GM19463 (cell line): ENCODE data around the gene SLC4A5.

Experiments used
- ATAC-seq: cut with Tn5 transposase; IDR thresholded peaks from one replicate; pipeline ENCODE4 v1.9.1; 2021; ENCODE audit warnings: mild to moderate bottlenecking, moderate library complexity; ENCODE audit not compliant: unreplicated experiment

The SLC4A5 gene

DNA sequence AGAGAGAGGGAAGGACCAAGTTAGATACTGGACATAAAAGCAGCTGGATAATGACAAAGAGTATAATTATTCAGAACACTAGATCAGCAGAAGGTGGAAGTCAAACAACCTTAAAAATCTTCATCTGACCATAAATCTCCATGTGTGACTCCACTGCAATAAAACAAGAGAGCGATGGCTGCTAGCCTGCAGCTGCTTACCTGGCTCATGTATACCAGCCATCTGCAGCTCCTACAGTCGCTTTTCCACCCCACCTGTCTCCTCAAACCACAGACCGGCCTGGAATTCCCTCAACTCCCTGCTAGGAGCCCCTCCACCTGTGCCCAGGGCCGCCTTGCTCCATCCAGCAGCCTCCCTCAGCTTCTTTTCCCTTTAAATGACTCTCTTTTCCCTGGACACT lies 64.5 kb downstream of the SLC4A5 start:
- no peak for ATAC-seq

GRCh38 chr2:74278176-74278575 lies 65.0 kb downstream of the SLC4A5 start:
- ATAC-seq, result no peak

DNA sequence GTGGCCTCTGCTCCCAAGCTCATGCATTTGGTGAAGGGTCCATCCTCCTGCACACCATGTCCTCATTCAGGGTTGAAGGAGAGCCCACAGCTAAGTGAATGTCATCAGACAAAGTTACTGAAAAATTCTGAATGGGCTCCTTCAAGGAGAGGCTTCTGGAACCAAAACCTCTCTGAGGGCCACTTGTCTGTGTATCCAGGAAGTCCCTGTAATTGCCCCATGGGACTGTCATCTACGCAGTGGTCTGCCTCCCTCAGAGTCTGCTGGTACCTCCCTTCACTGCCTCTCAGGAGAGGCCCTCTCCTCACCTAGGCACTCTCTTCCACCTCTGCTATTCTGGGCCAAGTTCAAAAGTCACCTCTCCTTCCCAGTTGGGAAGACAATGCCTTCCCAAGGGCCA lies 68.0 kb downstream of the SLC4A5 start:
- no peak for ATAC-seq

- ATAC-seq, result no peak
Observed at GRCh38 chr2:74269667-74270066, 73.5 kb downstream of the SLC4A5 start.

- ATAC-seq, result no peak
Observed at GRCh38 chr2:74267068-74267467, 76.1 kb downstream of the SLC4A5 start.

- no peak for ATAC-seq
Observed at GRCh38 chr2:74264281-74264680, 78.9 kb downstream of the SLC4A5 start.

DNA sequence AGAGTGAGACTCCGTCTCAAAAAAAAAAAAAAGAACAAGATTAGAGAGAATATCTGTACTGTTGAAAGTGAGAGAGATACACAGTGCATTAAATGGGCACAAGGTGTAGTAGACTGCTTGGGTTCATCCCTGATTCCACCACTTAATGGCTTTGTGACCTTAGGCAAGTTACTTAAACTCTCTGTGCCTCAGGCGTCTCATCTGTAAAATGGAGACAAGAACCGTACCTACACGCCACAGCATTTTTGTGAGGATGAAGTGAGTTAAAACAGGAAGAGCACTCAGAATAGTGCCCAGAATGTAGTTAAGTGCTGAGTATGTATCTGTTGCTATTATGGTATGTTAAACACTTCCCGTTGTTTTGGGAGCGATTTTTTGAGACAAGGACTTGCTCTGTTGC lies 80.5 kb downstream of the SLC4A5 start:
- no peak for ATAC-seq

DNA sequence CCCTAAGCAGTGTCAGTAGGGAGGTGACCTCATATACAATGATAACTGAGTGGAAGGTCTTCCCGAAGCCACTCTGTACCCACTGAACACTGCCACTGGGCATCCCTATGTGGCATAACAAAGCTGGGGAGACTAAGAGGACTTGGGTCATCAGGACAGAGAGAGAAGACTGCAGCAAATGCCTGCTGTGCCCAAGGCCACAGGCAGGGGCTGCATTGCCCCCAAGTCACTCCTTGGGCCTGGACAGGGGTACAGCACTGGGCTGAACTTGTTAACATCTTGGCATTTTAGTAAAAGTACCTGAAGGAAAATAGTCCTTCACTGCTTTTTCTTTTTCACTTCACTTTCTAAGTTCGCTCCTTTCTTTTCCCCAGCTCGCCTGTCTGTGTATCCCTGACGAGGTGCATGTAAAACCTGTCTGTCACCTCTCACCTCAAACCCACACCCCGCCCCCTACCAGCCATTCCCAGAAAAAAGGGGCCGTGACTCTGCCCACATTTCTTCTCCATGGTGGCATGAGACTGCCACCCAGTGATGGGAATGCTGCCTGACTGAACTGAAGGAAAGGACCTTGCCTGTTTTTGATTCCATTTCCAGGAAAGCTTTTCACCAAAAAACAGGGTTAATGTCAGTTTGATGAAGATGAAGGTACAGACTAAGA lies 81.9 kb downstream of the SLC4A5 start:
- ATAC-seq, result no peak

DNA sequence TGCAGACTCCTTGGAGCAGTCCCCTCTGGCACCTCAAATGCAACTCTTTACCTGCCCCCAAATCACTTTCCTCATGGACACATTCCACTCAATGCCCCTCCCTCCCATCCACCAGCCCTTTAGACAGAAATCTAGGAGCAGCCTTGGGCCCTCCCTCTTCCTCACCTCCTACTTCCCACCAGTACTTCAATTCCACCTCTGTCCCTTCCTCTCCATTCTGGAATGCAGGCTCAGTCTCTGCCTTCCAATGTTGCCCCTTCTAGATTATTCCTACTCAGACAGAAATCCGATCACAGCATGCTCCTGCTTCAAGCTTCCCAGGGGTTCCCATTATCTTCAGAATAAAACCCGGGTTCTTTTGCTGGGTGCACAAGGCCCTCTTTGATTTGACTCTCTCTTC lies 82.7 kb downstream of the SLC4A5 start:
- ATAC-seq, result no peak

- ATAC-seq, result no peak
Observed at GRCh38 chr2:74259733-74260132, 83.5 kb downstream of the SLC4A5 start.

- no peak for ATAC-seq
Observed at GRCh38 chr2:74259191-74259590, 84.0 kb downstream of the SLC4A5 start.

GRCh38 chr2:74255660-74256213 lies 87.5 kb downstream of the SLC4A5 start:
- ATAC-seq, result no peak

- no peak for ATAC-seq
Observed at GRCh38 chr2:74253971-74254310, 89.3 kb downstream of the SLC4A5 start.

DNA sequence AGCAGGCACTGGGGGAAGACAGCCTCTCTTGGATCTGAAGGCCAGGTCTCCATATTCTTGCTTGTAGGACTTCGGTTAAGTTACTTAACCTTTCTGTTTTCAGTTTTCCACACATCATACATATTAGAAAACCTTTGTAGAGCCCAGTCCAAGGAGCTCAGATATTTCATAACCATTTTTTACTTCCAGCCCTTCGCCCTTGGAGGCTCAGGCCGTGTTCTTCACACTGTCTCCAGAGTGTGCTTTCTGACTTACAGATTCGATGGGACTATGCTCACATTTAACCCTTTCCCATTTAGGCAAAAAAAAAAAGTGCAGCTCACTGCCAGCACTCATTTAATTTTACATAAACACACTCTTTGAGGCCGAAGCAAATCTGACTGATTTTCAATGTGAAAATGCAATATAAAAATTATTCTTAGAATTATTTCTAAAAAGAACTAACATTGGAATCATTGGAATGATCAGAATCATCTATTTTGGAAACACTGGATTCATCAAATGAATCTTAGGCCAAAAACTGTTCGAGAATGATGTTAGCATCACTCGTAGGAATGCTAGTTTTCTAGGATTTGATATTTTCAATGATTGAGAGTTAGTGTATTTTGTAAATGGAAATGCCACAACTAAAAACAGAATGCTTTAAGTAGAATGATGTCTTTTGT lies 89.8 kb downstream of the SLC4A5 start:
- no peak for ATAC-seq

- no peak for ATAC-seq
Observed at GRCh38 chr2:74252862-74253261, 90.4 kb downstream of the SLC4A5 start.

DNA sequence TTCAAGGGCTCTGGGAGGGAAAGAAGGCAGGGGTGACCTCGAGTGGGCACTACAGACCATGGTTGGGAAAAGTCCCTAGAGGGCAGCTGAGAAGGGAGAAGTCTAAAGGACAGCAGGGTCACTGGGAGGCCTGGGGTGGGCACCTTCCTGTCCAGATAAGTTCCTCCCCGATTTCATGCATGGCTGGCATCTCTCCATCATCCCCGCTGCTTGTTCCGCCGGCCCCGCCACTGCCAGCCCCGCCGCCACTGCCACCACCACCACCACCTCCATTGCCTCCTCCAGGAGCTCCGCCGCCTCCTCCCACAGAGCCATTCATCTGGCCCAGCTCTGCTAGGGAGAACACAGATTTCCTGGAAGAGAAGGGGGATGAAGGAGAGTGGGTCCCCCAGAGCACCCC lies 91.2 kb downstream of the SLC4A5 start:
- no peak for ATAC-seq

DNA sequence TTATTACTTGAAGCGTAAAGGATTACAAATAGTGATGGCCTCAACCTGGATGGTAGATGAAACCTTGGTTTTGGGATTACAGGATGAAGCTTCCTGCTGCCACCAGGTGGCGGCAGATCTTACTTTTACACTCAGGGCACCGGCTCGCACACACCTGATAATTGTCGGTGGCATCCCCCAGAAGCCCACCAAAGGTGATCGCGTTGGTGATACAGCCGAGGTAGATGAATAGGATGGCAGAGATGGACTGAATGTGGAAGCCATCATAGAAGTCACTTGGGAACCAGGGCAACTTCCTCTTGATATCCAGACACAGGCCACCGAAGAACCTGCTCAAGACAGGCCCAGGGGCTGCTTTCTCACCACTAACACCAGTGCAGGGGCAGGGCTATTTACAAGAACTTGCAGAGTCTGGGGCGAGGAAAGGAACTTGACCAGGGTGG lies 93.0 kb downstream of the SLC4A5 start:
- ATAC-seq, result no peak

DNA sequence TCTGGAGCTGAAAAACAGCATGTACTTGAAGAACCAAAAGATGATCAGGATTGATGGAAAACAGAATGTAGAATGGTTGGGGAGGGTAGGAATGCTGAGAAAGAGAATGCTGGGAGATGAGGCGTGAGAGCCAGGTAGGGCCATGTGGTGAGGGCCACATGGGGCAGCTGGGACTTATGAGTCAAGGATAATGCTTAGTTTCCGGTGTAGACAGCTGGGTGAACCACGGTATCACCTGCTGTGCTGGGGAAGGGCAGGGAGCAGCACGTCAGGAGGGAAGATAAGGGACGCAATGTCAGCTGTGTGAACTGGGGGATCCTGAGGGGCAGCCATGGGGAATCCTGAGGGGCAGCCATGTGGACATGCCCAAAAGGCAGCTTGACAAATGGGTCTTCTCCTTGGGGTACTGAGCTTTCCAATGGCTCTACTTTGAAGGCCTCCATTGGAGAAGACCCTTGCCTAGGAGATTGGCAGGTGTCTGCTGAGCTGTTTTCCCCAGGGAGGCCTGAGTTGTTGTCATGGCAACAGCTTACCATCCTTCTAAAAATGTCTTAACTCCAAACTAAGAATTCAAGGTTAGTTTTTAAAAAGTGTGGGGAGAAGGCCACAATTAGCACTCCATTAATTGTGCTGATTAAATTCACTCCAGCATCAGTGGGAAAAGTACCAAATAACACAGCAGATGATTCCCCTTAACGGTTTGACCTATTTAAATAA lies 93.7 kb downstream of the SLC4A5 start:
- no peak for ATAC-seq

DNA sequence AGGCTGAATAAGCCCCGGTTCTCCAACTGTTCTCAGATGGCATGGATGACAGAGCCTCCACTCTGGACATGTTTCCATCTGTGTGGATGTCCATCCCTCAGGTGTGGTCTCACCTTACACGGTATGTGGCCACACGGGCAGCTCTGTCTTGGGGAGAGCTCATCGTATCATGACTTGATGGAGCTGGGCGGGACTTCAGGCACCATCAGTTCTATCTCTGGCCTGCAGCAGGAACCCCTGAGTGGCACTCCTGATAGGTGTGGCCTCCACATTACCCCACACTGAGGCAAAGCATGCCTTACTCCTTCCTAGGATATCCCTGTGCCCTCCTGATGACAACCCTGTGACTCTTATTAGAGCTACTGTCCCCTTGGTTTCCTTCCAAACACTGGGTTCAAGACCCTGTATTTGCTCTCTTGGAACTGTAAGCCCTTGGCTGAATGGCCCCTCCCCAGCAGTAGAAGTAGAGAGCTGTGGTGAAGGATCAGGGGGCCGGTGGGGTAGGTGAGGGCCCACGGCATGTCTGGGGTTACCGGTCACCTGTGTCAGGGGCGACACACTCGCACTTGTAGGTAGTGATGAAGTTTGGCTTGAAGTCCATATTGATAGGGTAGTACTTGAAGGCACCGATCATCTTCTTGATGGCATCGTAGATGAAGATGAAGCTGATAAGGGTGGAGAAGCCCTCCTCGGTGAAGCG lies 96.6 kb downstream of the SLC4A5 start:
- ATAC-seq, result no peak

GRCh38 chr2:74244286-74244685 lies 98.9 kb downstream of the SLC4A5 start:
- ATAC-seq, result no peak

DNA sequence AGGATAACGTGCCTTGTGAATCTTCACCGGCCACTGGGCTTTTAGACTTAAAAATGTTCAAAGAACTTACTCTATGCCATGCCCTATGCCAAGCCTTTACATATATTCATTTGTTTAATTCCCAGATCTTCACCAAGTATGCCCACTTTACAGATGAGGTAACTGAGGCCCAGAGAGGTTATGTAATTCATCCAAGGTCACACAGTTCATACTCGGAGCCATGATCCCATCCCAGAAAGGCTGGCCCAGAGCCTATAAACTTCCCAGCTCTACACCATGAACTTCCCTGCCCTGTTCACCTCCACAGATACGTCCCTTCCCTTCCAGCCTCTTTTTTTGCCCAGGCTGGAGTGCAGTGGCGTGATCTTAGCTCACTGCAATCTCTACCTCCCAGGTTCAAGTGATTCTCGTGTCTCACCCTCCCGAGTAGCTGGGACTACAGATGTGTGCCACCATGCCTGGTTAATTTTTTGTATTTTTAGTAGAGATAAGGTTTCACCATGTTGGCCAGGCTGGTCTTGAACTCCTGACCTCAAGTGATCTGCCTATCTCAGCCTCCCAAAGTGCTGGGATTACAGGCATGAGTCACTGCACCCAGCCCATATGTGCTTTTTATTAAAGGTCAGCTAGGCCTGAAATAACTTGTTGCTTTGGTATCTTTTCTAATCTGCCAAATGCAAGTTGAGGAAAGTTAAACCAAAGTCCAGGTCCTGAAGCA lies 100.7 kb downstream of the SLC4A5 start:
- ATAC-seq, result no peak
